SW 1271 (cell line): ENCODE results near the gene CCM2.

ENCODE experiments used
- DNase-seq, 2 experiments: peaks; one replicate each; lab custom pipeline; 2025; lab: John Stamatoyannopoulos, UW

Gene CCM2

DNA sequence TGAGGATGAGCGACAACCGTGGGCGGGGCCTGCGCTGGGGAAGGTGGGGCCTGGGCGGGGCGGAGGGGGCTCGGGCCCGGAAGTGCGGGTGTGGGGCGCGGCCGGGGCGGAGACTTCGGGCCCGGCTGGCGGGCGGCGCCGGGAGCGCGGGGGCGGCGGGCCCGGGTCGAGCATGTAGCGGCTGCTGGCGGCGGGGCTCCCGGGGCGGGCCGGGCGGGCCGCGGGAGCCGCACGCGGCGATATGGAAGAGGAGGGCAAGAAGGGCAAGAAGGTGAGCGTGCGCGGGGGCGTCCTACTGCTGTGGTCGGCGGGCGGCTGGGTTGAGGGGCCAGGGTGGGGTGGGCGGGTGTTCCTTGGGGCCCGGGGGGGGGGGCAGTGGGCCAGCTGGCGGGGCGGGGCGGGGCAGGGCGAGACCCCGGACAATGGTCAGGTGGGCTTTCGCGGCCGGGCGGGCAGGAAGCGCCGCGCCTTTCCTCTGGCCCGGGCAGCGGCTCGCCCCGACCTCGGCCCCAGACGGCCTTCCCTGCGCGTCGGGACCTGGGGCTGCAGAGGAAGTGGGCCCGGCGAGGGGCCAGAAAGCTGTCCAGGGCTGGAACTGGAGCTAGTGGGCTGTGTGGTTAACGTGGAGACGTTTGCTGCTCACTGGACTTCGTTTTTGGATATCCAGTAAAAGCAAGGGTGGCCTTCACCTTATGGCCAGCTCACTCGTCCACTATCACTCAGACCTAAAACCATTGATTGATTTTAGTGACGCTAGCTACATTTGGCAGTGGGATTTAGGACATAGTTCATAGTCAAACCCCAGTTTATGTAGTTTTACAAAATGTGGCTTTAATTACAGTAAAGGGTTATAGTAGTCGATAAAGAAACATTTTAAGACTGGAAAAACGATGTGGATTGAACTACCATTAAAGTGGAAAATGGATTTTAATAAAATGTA, at the start of gene CCM2:
Gene CCM2, plus strand, starts transcription at position 109 of the 940 bp plus-strand sequence. Its CDS starts 133 bp downstream, at position 242.
- no peak for DNase-seq

DNA sequence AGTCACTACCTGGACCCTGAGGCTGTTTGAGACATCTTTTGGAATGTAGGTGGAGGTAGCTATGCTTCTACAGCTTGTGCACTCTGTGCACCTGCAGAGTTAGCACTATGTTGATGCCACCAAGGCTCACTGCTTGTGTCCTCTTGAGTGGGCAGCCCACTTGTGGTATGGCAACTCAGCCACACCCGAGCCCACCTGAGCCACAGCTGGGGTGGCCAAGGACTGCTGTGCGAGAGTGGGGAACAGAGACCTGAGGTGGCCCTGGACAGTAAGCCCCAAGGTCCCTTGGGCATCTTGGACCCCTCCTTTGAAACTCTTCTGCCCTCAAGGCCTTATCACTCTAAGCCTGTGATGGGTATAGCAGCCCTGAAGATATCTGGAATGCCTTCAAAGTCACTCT, 46.8 kb upstream of the CCM2 start:
- no peak for DNase-seq

DNA sequence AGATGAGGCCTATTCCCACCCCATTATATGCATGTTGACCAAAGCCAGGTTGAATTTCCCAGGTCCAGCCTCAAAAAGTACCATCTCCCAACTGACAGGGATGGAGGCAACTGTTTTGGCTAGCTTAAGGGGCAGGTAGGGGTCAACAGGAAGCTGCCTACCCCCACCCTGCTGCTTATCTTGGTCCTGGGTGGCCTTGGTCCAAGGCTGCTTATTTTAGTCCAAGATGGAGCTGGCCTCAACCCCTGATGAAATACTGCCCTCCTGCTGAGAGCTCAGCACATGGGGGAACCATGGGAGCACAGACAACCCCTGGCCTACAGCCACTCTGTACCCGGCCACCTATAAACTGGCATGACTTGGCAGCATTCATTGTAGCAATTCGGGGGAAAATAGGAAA, 44.3 kb upstream of the CCM2 start:
- DNase-seq, result no peak

DNA sequence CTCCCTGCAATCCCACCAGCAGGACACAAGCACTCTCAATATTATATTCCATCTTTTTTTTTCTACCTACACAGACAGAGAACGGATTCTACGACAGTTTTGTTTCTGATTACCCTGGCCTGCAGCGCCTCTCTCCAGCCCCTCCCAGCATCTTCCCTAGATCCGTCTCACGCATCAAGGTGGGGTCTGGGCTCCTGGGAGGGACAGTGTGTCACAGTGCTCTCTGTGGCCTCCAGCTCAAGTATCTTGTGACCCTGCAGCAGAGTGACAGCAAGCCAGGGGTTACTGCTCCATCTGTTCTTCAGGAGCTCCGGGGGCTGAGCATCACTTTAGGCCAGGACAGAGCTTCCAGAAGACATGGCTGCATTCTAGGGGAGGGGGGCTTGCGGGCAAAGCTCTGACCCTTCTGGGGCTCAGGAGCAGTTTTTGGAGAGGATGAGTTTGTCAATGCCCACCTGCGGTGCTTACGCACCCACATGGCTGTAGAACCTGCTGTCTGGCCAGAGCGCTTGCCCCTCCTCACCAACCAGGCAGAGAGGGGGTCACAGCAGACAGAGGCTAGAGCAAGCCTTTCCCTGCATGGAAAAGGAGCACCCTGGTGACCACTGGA, 43.7 kb upstream of the CCM2 start:
- DNase-seq, result no peak

DNA sequence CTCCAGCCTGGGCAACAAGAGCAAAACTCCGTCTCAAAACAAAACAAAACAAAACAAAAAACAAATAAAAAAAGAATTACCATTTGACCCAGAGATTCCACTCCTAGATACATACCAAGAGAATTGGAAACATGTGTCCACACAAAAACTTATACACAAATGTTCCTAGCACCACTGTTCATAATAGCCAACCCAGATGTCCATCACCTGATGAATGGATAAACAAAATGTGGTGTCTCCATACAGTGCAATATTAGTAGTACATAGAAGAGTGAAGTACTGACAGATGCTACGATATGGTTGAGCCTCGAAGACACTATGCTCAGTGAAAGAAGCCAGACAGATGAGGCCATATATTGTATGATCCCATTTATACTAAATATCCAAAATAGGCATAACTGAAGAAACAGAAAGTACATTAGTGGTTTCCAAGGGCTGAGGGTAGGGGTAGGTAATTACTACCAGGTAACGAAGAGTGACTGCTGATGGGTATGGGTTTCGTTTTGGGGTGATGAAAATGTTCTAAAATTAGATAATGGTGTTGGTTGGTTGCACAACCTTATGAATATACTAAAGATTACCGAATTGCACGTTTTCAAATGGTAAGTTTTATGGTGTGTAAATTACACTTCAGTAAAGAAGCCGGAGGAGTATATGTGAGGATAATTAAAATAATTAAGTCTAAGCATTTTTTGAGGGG, 41.2 kb upstream of the CCM2 start:
- DNase-seq, result no peak

DNA sequence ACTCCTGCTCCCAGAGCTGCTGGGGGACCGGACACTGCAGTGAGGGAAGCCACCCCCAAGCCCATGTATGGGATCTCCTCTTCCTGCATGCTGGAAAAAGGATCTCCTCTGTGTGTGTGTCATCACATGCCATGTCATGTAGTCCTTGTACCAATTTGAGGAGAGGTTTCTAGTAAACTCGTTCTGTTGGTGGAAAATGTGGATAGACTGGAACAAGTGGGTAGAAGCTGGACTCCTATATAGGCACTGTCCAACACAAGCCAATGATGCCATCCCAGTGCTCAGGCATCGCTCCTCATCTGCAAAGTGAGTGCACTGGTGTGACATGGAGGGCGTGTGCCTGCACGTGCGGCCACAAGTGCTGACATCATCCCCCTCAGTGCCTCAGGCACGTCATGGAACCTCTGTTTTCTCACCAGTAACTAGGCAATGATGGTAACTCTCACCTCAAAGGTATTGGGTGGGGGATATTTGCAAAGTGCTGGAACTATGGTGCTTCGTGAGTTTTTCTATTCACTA, 40.5 kb upstream of the CCM2 start:
- DNase-seq, result no peak

DNA sequence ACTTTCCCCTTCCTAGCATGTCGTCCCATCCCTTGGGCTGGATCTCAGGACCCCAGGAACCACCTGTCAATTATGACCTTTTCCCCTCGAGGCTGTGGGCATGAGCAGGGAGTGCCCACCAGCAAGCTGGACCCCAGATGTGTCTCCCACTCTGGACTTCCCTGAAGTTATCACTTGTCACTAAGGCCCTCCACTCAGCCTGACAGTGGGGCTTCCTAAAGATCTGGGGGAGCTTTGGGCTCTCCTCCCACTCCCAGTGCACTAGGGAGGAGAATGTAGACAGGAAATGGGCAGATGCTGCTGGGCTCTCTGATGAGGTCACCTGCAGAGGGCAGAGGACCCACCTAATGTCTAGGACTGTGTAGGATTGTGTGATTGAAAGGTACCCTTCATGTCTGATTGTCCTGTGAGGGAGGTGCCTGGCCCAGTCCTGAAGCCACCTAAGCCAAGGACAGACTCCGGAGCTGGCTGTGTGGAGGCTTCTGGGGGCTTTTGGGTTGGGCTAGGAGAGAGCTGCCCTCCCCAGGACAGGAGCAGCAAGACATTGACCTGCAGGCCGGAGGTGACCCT, 39.9 kb upstream of the CCM2 start:
- DNase-seq, result no peak

DNA sequence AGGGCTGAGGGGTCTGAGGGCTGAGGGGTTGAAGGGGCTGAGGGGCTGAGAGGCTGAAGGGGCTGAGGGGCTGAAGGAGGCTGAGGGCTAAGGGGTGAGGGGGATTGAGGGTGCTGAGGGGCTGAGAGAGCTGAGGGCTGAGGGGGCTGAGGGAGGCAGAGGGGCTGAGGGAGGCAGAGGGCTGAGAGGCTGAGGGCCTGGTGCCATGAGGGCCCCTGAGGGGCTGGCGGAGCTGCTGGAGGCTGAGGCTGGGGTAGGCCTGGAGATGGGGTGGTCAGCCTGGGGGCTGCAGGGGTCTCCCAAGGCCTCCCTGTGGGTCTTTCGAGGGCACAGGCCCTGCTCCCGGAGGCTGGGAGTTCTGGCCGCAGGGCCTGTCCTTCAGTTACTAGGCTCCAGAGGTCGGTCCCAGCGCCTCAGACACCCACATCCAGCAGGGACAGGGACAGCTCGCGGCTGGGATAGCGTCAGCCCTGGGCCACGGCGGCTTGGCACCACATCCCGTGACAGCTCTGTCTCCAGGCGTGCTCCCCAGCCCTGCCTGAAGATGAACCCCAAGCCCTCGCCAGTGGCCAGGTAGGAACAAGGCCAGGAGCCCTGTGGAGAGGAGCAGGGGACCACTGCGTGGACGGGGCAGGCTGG, 38.0 kb upstream of the CCM2 start:
- no peak for DNase-seq

DNA sequence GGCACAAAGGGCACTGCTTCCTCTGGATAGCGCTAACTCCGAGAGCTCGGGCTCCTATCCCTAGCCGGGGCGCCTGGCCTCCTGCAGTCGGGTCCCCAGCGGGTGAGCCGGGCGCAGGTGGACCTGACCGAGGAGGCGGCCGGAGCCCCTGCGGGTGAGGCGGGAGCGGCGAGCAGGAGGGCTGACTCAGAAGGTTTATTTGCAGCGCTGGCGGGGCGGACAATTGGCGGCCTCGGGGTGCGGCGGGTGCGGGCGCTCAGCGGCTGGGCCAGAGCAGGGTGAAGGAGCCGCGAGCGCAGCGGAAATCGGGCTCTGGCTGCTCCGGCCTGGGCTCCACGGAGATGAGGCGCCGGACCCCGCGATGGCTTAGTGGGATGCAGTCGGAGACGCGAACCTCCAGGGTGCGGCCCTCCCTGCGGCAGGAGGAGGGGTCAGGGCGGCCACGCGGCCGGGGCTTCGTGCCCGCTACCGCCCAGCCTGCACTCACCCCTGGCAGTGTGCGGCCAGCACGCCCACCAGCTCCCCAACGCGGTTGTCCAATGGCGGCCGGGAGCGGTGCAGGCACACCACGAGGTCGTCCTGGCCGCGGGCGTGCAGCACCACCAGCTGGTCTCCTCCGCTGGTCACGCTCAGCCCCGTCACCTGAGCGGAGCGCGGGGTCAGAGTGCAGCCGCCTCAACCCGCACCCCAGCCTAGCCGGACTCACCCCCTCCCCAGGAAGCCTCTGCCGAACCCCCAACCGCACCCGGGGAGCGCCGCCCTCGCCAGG, 37.3 kb upstream of the CCM2 start:
- no peak for DNase-seq

DNA sequence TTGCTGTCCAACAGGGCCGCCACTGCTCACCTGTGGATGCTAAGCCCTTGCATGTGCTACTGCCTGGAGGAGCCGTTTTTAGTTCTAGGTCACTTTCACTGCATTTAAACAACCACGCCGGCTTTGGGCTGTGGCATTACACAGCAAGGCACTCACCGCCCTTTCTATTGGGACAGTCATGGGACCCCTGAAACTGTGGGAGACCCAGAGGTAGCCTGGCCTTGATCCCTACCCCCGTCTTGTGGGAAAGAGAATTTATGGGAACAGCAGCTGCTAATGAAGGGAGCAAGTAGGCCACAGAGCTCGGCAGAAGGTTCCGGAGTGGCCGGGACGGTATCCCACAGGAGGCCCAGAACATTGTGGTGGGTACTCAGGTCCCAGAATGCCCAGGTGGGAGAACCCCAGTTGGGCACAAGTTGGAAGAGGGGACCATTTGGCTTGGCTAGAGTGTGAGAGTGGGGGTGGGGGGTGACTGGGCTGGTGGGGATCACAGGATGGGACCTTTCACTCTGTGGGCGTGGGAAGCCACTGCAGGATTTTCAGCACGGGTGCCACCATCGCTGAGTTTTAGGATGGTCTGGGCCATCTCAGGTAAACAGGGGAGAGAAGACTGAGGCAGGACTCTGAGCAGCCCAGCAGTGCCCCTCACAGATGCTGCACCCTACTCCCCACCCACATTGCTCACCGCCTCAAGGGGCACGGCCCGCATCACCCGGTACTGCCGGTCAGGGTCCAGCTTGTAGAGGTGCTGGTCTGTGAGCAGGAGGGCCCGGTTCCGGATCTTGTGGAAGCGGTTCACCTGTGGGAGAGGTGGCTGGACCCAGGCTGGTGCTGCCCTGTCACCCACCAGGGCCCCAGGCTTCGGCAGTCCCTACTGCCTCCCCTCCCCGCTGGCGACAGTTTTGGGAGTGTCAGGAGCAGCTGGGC, 36.4 kb upstream of the CCM2 start:
- DNase-seq, result no peak

DNA sequence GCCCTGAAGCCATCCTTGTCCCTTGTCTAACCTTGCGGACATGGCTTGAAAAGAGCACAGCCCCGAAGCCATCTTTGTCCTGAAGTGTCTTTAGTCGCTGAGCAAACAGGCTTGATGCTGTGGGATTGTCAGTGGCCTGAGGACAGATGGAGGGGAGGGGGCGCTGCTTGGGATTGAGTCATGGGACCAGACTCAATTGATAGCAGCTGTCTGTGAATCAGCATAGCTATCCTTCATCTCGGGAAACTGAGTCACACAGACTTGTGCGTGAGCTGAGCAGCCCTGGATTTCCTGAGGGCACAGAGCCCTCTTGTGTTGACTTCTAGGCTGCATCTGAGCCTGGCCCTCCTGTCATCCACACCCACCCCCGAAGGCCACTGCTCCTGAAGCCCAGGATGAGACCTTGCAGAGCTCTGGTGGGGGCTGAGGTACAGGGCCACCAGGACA, 35.6 kb upstream of the CCM2 start:
- peak in 1 of 2 experiments; percentile 22 for DNase-seq

DNA sequence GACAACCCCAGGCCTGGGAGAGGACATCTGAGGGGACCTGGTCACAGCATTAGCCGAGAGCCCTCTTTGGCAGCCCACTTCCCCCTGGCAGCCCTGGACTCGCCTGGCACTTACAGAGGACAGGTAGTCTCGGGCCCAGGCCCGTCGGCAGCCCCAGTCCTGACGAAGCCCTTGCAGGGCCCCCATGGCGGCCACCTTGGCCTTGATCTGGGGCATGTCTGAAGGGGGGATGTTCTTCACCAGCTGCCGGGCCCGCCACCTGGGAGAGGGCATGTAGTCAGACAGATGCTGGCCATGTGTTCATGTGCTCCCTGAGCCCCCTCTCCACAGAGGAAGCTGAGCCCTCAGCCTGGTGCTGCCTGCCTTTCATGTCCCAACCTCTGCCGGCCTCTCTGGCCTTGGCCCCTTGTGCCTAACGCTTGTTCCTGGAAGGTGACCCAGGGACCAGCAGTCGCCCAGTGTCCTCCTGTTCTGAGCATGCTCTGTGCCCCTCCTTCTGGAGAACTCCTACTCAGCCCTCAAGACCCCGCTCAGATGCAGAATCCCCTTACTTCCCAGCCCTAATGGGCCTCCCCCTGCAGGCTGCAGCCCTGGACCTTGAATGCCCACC, 35.1 kb upstream of the CCM2 start:
- DNase-seq, result no peak

DNA sequence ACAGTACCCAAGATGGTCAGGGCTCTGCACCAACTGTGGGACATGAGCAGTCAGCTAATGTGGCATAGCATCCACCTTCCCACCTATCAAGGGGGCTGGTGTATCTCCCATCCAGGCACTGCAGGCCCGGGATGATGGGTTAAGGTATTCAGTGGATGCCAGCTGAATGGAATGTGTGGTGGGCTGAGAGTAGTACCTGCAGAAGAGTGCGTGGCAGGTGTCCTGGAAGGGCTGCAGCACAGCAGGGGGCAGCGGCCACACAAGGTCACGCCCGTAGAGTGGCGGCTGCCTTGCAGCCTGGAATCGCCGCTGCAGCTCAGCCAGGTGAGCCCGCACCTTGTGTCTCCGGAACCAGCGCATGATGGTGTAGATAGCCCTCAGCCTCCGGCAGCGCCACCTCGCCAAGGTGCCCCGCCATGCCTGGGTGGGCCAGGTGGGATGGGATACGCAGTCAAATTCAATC, 34.5 kb upstream of the CCM2 start:
- DNase-seq, result no peak

DNA sequence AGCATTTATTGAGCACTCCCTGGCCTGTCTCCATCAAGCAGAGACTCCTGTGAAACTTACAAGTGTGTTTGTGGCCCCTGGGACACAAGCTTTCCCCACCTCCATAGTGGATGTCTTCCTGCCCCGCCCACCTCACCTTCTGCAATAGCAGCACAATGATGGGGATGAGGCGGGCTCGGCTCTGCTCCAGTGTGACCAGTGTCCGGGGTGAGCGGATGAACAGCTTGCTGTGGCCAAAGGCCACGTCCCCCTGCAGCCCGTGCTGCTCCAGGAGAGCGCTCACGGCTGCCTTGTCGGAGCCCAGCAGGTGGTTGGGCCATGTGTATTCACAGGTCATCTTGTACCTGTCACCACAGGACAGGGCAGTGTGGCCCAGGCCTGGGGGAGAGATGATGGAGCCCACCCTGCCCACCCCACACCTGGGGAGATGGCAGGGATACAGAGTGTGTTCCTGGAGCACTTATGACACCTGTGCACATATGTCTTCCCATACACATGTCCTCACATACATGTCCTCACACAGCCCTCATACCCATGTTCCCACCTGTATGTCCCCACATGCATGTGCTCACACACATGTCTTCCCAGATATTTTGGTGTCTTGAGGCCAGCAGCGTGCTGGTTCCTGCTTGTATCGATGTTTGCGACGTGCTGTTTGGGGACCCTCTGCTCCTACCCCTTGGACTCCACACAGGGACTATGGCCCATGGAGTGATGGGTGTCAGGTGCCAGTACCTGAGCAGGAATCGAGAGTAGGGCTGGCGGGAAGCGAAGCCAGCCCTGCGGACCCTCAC, 33.9 kb upstream of the CCM2 start:
- no peak for DNase-seq

DNA sequence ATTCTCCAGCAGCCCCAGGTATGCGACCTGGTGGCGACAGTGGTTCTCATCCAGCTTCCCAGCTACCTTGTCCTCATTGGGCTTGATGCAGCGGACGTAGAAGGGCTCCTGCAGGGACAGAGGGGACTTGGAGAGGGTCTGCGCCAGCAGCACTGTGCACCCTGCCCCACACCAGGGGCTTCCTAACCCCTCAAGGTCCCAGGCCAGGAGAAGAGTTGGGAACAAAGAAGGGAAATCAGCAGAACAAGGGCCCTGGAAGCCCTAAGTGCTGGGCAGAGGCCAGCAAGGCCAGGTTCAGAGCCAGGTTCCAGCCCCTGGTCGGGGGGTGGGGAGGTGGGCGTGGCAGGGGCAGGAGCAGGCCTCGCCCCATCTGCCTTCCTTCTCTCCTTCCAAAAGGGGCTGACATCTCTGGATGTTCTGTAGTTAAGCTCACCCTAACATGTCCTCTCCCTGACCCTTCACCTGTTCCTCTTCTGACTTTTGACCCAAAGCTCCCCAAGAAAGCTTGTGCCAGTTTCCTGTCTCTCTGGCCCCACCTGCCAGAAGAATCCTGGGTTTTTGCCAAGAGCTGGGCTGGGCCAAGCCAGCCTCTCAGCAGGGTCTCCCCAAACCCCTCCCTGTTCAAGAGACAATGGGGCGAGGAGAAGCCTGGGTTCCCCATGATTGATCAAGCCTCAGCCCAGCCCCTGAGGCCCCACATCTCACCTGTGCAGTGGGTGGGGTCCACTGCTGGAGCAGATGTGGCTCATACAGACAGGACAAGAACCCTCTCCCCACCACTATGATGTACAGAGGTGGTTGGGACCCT, 33.1 kb upstream of the CCM2 start:
- DNase-seq, result no peak

DNA sequence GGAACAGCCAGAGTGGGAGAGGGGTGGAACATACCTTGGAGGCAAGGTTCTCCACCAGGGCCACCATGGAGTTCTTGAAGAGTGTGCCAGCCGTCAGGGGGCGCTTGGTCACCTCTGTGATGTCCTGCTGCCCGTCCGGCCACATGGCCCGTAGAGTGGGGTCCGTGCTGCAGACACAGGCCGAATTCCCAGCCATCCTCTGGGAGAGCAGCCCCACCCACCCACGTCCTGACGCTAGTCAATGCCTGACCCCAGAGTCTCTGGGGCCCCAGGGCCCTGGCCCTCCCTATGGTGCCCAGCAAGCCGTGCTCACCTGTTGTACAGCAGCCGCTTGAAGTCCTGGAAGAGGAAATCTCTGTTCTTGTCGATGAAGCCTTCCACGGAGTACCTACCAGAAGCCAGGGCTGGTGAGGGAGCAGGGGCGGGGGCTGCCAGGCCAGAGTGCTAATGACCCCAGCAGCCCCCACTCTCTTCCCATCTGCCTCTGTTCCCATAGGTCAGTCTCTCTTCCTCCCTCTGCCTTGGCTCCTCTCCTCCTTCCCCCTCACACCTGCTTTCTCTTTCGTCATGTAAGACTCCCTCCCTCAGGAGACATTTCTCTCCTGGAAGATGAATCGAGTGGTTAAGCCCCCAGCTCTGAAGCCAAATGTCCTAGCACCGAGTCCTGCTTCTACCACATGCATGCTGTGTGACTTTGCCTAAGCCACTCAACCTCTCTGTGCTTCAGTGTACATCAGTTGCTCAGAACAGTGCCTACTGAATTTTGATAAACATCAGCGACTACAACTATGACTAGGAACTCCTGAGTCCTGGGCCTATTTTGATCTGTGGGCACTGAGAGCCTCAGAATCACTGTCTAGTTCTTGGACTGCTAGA, 32.2 kb upstream of the CCM2 start:
- no peak for DNase-seq
